GM19452 (cell line): ENCODE data around the gene TPBGL.

Experiments used
- ATAC-seq: cut with Tn5 transposase; IDR thresholded peaks from one replicate; pipeline ENCODE4 v1.9.1; 2021; ENCODE audit not compliant: unreplicated experiment

The TPBGL gene

DNA sequence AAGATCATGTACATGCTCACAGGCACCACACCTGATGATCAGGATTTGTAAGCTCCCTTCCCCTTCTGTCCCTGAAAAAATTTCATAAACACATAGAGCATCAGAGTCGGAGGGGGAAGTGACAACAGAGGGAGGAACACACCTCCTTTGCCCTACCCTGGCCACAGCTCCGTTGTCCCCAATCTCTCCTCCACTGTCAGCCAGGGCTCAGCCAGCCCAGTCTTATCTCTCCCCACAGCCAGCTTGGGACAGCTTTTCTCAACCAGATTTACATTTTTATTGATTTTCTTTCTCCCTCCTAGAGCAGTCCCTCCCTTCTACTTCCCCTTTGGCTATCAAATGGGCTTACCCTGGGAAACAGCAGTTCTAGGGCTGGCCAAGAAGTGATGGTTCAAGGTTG lies 32.1 kb upstream of the TPBGL start:
- no peak for ATAC-seq

DNA sequence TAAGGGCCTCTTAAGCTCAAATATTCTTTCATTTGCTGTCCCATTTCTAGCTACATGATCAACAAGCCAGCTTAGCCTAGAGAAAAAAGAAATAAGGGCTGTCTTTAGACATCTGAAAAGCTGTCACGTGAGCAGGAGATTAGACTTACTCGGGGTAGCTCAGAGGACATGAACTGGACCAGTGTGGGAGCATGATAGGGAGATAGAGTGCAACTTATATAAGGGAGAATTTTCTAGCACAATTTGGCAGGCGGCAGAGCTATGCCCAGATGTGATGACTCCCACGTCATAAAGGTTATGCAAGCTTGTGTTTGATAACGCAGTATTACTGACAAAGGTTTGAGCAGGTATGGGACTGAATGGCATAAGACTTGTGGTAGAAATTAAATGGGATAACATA lies 28.2 kb upstream of the TPBGL start:
- no peak for ATAC-seq

- ATAC-seq = no peak
These were observed 26.2 kb upstream of the TPBGL start for GRCh38 chr11:75214411-75214821.

- no peak for ATAC-seq
These were observed 25.7 kb upstream of the TPBGL start for GRCh38 chr11:75214843-75215242.

DNA sequence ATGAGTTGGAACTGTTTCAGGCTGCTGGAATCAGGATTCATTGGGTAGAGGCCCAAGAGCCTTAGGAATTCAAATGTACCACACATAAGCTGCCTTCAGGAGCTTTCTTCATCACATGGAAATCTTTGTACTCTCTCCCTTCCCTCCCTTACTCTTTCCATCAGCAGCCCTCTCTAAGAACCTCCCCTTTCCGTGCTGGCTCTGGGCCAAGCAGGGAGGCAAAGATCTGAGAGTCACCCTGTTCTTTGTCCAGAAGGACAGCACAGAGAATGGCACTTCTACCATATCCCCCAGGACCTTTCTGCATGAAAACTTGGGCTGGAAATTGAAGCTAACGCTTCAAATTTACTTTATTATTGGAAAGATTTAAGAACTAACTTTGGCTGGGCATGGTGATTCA lies 20.7 kb upstream of the TPBGL start:
- ATAC-seq = no peak

- no peak for ATAC-seq
These were observed 16.5 kb upstream of the TPBGL start for GRCh38 chr11:75223954-75224643.

GRCh38 chr11:75225794-75226193 lies 14.8 kb upstream of the TPBGL start:
- no peak for ATAC-seq

GRCh38 chr11:75229466-75229865 lies 11.1 kb upstream of the TPBGL start:
- ATAC-seq = no peak

GRCh38 chr11:75230621-75231020 lies 10.0 kb upstream of the TPBGL start:
- no peak for ATAC-seq

DNA sequence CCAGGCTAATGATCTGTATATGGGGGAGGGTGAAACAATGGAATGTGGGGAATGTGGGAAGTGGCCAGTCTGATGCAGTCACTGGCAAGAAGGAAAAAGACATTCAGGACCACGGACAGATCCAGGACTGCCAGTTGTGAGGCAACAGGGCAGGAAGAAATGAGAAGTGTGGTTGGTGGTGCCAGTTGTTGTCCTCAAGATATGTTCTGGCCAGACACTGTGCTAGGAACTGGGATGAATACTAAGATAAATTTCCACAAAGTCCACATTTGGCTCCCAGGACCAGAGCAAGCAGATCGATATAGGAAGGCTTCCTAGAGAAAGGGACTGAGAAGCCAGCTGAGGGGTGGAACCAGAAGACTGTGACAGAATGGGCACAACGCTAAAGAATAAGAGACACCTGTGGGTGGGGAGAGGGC lies 6.8 kb upstream of the TPBGL start:
- ATAC-seq = no peak

GRCh38 chr11:75236062-75236461 lies 4.5 kb upstream of the TPBGL start:
- ATAC-seq = no peak

DNA sequence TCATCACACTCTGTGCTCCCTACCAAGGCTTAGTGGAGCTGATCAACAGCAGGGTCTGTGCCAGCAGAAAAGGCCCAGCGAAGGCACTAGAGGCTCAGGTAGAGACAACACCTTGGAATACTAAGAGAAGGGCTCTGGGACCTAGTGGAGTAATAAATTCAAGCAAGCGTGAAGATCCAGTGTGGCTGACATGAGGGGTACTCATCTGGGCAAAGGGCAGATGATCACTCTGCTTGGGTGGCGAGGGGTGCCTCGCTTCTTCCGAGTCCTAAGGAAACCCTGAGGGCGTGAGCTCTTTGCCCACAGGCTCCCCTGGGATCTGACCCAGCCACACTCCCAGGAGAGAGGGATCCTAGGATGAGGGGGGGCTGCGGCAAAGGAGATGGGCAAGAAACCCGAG lies 3.5 kb upstream of the TPBGL start:
- ATAC-seq = no peak

GRCh38 chr11:75238595-75239440 lies 1.8 kb upstream of the TPBGL start:
- ATAC-seq = no peak

- ATAC-seq = no peak
These were observed 863 bp upstream of the TPBGL start for GRCh38 chr11:75239531-75240290.

GRCh38 chr11:75241036-75241905 lies 697 bp downstream of the TPBGL start:
- peak; percentile 91 for ATAC-seq

DNA sequence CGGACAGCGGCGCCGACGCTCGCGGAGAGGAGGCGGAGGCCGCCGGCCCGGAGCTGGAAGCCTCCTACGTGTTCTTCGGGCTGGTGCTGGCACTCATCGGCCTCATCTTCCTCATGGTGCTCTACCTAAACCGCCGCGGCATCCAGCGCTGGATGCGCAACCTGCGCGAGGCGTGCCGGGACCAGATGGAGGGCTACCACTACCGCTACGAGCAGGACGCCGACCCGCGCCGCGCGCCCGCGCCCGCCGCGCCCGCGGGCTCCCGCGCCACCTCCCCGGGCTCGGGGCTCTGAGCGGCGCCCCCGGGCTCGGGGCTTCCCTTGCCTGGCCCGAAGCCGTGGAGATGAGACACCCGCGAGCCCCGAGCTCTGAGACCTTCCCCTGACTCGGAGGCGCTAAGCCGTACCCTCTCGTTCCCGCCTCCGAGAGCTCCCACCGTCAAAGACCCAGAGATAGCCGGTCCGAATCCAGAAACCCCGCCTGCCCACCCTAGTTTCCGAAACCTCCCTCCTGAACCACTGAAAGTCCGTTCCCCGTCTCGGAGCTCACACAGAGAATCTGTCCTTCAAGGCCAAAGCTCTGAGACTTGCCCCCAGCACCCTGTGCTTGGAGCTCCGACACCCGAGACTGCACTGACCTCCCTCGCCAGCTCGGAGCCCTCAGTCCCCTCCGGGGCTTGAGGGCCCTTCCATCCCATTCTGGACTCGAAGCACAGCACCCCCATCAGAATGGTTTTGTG lies 1.5 kb downstream of the TPBGL start:
- ATAC-seq = no peak

DNA sequence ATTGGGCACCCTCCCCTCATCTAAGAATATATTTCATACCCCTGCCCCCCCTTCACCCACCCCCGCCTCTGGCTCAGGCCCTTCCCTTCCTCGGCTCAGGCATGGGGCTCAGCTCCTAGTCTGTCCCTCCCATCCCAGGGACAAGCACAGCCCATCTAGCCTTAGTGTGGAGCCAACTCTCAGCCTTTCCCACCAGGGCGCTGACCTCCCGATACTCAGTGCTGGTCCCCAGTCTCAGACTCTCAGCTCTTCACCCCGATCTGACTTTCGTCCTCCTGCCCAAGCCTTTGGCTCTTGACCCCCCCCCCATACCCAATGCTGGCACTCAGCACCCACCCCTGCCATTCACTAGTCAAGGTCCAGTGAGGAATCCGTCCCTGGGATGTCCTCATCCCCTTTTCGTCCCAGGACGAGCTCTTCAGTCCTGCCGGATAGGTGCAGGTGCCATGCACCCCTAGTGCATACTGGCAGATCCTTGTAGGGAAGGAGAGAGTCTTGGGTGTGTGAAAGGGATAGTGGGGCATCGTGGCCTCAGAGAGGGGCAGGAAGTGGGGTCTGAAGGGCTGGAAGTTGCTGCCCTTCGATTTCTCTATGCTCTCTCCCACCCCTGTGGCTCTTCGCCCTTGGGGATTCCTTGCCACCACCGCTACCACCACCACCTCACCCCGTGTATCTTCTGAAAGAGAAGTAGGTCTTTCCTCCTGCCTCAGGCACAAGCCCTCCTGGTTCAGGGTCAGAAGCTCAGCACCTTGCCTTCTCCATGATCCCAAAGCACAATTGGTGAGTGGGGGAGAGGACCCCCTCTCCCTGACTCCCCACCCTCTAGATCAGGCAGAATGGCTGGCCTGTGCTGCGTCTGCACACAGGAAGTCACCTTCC lies 2.4 kb downstream of the TPBGL start:
- ATAC-seq = no peak

DNA sequence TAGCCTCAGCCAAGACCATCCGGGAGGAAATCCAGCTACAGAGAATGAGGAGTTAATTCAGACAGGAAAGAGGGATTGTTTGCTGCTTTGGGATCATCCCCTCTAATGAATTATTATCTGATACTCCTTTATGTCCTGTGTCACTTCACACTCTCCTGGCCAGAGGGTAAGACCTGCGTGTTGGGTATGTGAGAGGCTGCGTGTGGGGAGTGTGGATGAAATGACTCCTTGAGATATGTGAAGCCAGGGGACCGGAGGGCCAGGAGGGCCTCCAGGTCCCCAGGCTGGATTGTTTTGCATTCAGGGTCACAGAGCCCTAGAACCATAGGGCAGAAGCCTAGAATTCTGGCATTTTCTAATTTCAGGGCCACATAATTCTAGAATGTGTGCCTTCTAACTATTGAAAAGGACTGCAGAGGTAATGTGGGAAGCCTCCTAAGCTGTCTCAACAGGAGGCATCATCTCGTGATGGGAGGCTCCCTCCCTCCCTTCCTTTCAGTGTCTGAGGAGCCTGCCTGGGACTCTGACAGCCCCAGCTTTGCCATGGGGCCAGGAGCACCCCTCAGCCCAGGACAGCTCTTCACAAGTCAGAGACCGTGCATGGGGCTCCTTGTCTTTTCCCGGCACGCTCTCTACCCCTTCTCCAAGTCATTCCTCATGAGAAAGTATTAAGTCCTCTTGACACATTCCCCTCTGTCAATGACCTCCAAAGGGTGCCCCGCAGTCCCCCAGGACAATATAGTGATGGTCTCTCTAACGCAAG lies 3.7 kb downstream of the TPBGL start:
- ATAC-seq = no peak
